ENCODE data around the gene LTB.
A peak's percentile ranks its signal among the peaks of the same experiment; 100 is the strongest.
"Not testable (repeated sequence)": the region's sequence is repeated elsewhere in the genome, so short reads cannot be mapped to it uniquely, and the experiment has no call there.

LTB gene

GRCh38 chr6:31607317-31607716, 25.1 kb upstream of the LTB start:
- DNase-seq, result no peak

- peak; percentile 85 for DNase-seq
Observed at GRCh38 chr6:31597006-31597405, 14.8 kb upstream of the LTB start.

- no peak for DNase-seq
Observed at GRCh38 chr6:31592396-31592771, 10.2 kb upstream of the LTB start.

GRCh38 chr6:31590691-31591090, 8.5 kb upstream of the LTB start:
- DNase-seq, result not testable (repeated sequence)

- no peak for DNase-seq
Observed at GRCh38 chr6:31588871-31589650, 6.8 kb upstream of the LTB start.

GRCh38 chr6:31587791-31588777, 5.9 kb upstream of the LTB start:
- DNase-seq, result no peak

- DNase-seq, result peak; percentile 57
Observed at GRCh38 chr6:31586599-31587281, 4.5 kb upstream of the LTB start.

- DNase-seq, result no peak
Observed at GRCh38 chr6:31586008-31586407, 3.8 kb upstream of the LTB start, which contains the start of gene LST1. Gene LST1 (plus strand): TSS chr6:31586277. CDS start chr6:31587300, 1,023 bp downstream.

GRCh38 chr6:31585491-31585890, 3.3 kb upstream of the LTB start:
- DNase-seq, result peak; percentile 74

GRCh38 chr6:31581434-31582229, 592 bp downstream of the LTB start:
- peak; percentile 20 for DNase-seq

- DNase-seq, result peak; percentile 88
Observed at GRCh38 chr6:31580807-31581433, 1.3 kb downstream of the LTB start.

- no peak for DNase-seq
Observed at GRCh38 chr6:31580438-31580740, 1.8 kb downstream of the LTB start.

GRCh38 chr6:31579546-31580437, 2.4 kb downstream of the LTB start:
- DNase-seq, result peak; percentile 36

- peak; percentile 26 for DNase-seq
Observed at GRCh38 chr6:31579119-31579505, 3.1 kb downstream of the LTB start.

- peak; percentile 34 for DNase-seq
Observed at GRCh38 chr6:31578184-31579118, 3.8 kb downstream of the LTB start.

GRCh38 chr6:31577579-31577966, 4.7 kb downstream of the LTB start:
- DNase-seq, result peak; percentile 18

- peak; percentile 71 for DNase-seq
Observed at GRCh38 chr6:31576897-31577578, 5.2 kb downstream of the LTB start.

GRCh38 chr6:31575952-31576685, 6.1 kb downstream of the LTB start:
- peak; percentile 36 for DNase-seq
